ENCODE measurements around the gene KCNN3.

The KCNN3 gene

DNA sequence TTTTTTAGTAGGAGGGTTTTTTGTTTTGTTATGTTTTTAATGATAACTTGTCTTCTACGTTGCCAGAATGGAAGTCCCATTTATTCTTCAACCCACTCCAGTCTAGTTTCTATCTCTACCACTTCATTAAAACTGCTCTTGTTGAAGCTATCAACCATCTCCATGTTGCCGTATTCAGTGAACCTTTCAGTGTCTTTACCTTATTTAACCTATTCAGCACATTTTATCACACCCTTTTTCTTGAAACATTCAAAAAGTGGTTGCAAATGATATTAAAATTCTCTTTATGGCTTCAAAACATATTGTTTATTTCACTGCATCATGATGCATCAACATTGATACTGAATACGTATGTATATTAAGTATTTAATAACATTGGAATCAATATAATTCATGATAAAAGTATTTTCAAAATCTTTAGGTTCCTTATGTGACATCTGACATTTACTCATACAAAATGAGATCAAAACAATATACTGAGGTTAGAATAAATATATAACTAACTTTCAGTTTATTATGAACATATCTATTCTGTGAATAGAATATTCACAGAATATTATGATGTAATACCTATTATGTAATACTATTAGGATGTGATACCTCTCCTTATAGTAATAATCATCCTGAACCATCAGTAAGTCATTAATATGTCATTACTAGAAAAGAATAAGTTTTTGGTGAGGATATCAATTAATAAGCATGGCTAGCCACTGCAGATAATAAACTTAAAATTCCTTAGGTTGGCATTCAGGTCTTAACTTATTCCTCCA lies 210.1 kb downstream of the KCNN3 start:
- TF ChIP-seq, protein P1, sequence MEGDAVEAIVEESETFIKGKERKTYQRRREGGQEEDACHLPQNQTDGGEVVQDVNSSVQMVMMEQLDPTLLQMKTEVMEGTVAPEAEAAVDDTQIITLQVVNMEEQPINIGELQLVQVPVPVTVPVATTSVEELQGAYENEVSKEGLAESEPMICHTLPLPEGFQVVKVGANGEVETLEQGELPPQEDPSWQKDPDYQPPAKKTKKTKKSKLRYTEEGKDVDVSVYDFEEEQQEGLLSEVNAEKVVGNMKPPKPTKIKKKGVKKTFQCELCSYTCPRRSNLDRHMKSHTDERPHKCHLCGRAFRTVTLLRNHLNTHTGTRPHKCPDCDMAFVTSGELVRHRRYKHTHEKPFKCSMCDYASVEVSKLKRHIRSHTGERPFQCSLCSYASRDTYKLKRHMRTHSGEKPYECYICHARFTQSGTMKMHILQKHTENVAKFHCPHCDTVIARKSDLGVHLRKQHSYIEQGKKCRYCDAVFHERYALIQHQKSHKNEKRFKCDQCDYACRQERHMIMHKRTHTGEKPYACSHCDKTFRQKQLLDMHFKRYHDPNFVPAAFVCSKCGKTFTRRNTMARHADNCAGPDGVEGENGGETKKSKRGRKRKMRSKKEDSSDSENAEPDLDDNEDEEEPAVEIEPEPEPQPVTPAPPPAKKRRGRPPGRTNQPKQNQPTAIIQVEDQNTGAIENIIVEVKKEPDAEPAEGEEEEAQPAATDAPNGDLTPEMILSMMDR (IDR thresholded peaks at IDR 0.05; ENCODE audit: borderline replicate concordance, control extremely low read depth, extremely low read depth, insufficient read depth, missing control alignments) = no peak
- no peak for DNase-seq (ENCODE audit: low spot score)
- in situ Hi-C loops (cut with MboI; ENCODE audit: low sequenced_read_pairs, unreplicated experiment) = loop anchor here (10.0 kb wide), 1 partner anchor 405 kb away; the partner anchor contains the start of gene EFNA4

DNA sequence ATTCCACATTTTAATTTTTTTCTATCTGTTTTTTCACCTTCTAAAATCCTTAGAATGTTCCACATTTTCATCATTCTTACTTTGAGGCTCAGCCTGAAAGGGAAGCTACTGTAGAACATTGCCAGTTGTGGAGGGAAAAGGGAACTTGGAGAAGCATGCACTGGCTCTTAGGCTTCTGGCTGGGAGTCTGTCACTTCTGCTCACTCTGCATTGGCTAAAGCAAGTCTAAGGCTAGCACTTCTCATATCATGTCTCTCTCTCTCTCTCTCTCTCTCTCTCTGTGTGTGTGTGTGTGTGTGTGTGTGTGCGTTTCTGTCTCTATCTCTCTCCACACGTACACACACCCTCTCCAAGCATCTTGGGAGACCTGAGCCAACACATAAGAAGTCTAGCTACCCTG lies 212.5 kb downstream of the KCNN3 start:
- no peak for DNase-seq (ENCODE audit: low spot score)
- in situ Hi-C loops (cut with MboI; ENCODE audit: low sequenced_read_pairs, unreplicated experiment) = no loop called here
- TF ChIP-seq, protein P1 (IDR thresholded peaks at IDR 0.05; ENCODE audit: borderline replicate concordance, control extremely low read depth, extremely low read depth, insufficient read depth, missing control alignments) = no peak

DNA sequence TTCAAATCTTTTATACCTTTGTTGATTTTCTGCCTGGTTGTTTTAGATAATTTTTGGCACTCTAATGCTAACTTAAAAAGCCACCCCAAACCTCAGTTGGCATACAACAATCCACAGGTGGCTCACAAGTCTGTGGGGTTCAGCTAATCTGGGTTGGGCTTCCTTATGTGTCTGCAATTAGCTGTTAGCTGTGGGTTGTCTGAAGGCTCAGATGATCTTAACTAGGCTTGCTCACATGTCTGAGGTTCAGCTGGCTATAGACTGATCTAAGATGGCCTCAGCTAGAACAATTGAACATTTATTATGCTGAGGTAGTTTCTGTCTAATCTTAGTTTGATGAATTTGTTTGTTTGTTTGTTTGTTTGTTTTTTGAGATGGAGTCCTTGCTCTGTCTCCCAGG lies 217.2 kb downstream of the KCNN3 start:
- in situ Hi-C loops (cut with MboI; ENCODE audit: low sequenced_read_pairs, unreplicated experiment) = no loop called here
- TF ChIP-seq, protein P1 (IDR thresholded peaks at IDR 0.05; ENCODE audit: borderline replicate concordance, control extremely low read depth, extremely low read depth, insufficient read depth, missing control alignments) = no peak
- no peak for DNase-seq (ENCODE audit: low spot score)

Data from GM13976 (cell line).